GM23248 (cell line): ENCODE measurements around the gene TFEB.

Experiments
- EZH2 ChIP-seq: fragments of 200-600 bp; sonication (generic); IDR thresholded peaks from 2 replicates; pipeline ENCODE4 v1.6.1; 2018; ENCODE audit warnings: antibody characterized with exemption, mild to moderate bottlenecking; ENCODE audit not compliant: insufficient read depth, poor library complexity, severe bottlenecking
- EZH2phosphoT487 ChIP-seq: fragments of 200-600 bp; sonication (generic); IDR thresholded peaks from 2 replicates; pipeline ENCODE4 v1.6.1; 2018; ENCODE audit warnings: antibody characterized with exemption, moderate library complexity, mild to moderate bottlenecking, low read depth; ENCODE audit not compliant: insufficient read depth

DNA sequence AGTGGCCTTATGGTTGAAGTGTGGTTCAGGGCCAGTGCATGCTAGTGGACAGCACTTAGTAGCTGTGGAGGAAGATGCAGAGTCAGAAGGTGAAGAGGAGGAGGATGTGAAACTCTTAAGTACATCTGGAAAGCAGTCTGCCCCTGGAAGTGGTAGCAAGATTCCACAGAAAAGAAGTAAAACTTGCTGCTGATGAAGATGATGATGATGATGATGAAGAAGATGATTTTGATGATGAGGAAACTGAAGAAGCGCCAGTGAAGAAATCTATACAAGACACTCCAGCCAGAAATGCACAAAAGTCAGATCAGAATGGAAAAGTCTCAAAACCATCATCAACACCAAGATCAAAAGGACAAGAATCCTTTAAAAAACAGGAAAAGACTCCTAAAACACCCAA is 68.2 kb downstream of the TFEB start:
- no peak for TF ChIP-seq EZH2
- no peak for TF ChIP-seq EZH2phosphoT487
